HEK293 (cell line): Measurements from ENCODE around the gene DDX23.

Source experiments
- ZNF18 ChIP-seq: fragments of 450-650 bp; formaldehyde crosslinking; IDR thresholded peaks from 2 replicates; pipeline ENCODE4 v1.5.1; 2016; ENCODE audit warnings: missing biosample characterization, missing genetic modification characterization
- ZNF221 ChIP-seq: fragments of 450-650 bp; formaldehyde crosslinking; IDR thresholded peaks from 2 replicates; pipeline ENCODE4 v1.5.1; 2017; ENCODE audit warnings: missing biosample characterization, missing genetic modification characterization, borderline replicate concordance
- ZNF555 ChIP-seq: fragments of 450-650 bp; formaldehyde crosslinking; conservative IDR thresholded peaks from 2 replicates; pipeline ENCODE4 v1.5.1; 2017; ENCODE audit warnings: missing biosample characterization, mild to moderate bottlenecking, missing genetic modification characterization, inconsistent platforms
- ZNF561 ChIP-seq: fragments of 450-650 bp; IDR thresholded peaks from 2 replicates; pipeline ENCODE4 v1.5.1; 2018; ENCODE audit warnings: missing biosample characterization, missing genetic modification characterization, borderline replicate concordance
- TF ChIP-seq, protein P1 (sequence below): fragments of 450-650 bp; formaldehyde crosslinking; IDR thresholded peaks from 2 replicates; pipeline ENCODE4 v1.5.1; 2016; ENCODE audit warnings: missing biosample characterization, missing genetic modification characterization
- TF ChIP-seq, protein P2 (sequence below): fragments of 450-650 bp; formaldehyde crosslinking; IDR thresholded peaks from 2 replicates; pipeline ENCODE4 v1.5.1; 2016; ENCODE audit warnings: missing biosample characterization, missing genetic modification characterization
- TF ChIP-seq, protein P3 (sequence below): fragments of 450-650 bp; formaldehyde crosslinking; IDR thresholded peaks from 2 replicates; pipeline ENCODE4 v1.5.1; 2016; ENCODE audit warnings: missing biosample characterization, missing genetic modification characterization, low read depth

DNA sequence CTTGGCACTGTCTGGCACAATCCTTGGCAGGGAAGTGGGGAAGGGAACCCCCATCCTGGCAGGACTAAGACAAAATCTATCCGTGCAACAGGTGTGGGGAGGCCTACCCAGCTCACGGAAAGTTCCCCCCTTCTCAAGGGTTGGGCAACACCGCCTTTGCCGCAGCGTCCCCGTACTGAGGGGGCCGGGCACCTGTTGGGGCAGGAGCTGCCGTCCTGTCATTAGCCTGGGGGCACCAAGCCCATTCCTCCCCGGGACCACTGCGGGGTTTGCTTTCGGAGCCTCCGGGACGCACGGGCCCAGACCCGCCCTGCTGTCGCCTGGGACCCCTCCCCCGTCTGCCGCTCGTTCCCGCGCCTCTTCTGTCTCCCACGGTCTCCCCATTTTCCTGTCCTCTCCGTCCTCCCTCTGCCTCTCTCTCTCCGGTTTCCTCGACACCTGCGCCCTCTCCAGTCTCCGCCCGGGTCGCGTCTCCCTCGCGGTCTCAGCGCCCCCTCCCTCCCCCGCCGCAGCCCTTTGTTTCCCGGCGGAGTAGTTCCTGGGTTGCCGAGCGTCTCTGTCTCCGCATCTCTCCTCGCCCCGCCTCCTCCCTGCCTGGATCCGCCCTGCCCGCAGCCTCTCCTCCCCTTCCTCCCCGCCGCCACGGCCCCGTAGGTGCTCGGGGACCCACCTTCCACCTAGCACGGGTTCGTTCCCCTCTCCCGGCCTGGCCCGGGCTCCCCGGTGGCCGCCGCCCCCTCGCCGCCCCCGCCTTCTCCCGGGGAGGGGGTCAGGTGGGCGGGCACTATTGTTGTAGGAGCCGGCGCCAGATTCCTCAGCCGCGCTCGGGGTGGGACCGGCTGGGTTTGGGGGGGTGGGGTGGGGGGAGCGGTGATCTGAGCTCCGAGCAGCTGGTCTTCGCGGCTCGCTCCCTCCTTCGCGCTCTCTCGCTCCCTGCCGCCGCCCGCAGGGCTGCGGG lies 33.8 kb downstream of the DDX23 start, which contains the start of gene CACNB3:
- TF ChIP-seq, protein P1, sequence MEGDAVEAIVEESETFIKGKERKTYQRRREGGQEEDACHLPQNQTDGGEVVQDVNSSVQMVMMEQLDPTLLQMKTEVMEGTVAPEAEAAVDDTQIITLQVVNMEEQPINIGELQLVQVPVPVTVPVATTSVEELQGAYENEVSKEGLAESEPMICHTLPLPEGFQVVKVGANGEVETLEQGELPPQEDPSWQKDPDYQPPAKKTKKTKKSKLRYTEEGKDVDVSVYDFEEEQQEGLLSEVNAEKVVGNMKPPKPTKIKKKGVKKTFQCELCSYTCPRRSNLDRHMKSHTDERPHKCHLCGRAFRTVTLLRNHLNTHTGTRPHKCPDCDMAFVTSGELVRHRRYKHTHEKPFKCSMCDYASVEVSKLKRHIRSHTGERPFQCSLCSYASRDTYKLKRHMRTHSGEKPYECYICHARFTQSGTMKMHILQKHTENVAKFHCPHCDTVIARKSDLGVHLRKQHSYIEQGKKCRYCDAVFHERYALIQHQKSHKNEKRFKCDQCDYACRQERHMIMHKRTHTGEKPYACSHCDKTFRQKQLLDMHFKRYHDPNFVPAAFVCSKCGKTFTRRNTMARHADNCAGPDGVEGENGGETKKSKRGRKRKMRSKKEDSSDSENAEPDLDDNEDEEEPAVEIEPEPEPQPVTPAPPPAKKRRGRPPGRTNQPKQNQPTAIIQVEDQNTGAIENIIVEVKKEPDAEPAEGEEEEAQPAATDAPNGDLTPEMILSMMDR (tag by site-specific recombination): peak; percentile 88
- TF ChIP-seq ZNF221 (tag by site-specific recombination) (no peak), ZNF18 (tag by site-specific recombination) (no peak), ZNF555 (no peak), ZNF561 (peak; percentile 22; the same call in 1 of the 2 replicates)
- TF ChIP-seq, protein P2, sequence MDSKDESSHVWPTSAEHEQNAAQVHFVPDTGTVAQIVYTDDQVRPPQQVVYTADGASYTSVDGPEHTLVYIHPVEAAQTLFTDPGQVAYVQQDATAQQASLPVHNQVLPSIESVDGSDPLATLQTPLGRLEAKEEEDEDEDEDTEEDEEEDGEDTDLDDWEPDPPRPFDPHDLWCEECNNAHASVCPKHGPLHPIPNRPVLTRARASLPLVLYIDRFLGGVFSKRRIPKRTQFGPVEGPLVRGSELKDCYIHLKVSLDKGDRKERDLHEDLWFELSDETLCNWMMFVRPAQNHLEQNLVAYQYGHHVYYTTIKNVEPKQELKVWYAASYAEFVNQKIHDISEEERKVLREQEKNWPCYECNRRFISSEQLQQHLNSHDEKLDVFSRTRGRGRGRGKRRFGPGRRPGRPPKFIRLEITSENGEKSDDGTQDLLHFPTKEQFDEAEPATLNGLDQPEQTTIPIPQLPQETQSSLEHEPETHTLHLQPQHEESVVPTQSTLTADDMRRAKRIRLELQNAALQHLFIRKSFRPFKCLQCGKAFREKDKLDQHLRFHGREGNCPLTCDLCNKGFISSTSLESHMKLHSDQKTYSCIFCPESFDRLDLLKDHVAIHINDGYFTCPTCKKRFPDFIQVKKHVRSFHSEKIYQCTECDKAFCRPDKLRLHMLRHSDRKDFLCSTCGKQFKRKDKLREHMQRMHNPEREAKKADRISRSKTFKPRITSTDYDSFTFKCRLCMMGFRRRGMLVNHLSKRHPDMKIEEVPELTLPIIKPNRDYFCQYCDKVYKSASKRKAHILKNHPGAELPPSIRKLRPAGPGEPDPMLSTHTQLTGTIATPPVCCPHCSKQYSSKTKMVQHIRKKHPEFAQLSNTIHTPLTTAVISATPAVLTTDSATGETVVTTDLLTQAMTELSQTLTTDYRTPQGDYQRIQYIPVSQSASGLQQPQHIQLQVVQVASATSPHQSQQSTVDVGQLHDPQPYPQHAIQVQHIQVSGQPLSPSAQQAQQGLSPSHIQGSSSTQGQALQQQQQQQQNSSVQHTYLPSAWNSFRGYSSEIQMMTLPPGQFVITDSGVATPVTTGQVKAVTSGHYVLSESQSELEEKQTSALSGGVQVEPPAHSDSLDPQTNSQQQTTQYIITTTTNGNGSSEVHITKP: peak; percentile 17; the same call in 1 of the 2 replicates
- TF ChIP-seq, protein P3, sequence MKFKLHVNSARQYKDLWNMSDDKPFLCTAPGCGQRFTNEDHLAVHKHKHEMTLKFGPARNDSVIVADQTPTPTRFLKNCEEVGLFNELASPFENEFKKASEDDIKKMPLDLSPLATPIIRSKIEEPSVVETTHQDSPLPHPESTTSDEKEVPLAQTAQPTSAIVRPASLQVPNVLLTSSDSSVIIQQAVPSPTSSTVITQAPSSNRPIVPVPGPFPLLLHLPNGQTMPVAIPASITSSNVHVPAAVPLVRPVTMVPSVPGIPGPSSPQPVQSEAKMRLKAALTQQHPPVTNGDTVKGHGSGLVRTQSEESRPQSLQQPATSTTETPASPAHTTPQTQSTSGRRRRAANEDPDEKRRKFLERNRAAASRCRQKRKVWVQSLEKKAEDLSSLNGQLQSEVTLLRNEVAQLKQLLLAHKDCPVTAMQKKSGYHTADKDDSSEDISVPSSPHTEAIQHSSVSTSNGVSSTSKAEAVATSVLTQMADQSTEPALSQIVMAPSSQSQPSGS (tag by site-specific recombination): no peak
